HepG2 (cell line): Measurements from ENCODE around the gene TMEM131L.

Experiments used
- CREB1 ChIP-seq, 2 experiments: fragments of 450-650 bp in 1 of 2; IDR thresholded peaks; 2 replicates each; pipeline ENCODE4 v1.6.1; 2016 to 2017; ENCODE audit warnings: control low read depth in 1 of 2, mild to moderate bottlenecking in 1 of 2, missing compliant biosample characterization in 1 of 2, missing genetic modification characterization in 1 of 2
- CTCF ChIP-seq: sonication (generic); formaldehyde crosslinking; IDR thresholded peaks from 2 replicates; pipeline ENCODE4 v1.5.0; 2020; ENCODE audit warnings: mild to moderate bottlenecking, missing genetic modification reagents, moderate library complexity
- JUNB ChIP-seq: sonication (generic); formaldehyde crosslinking; IDR thresholded peaks from 2 replicates; pipeline ENCODE4 v1.8.0; 2022; ENCODE audit warnings: missing genetic modification reagents, mild to moderate bottlenecking, borderline replicate concordance
- KAT8 ChIP-seq: IDR thresholded peaks from 2 replicates; pipeline ENCODE4 v1.6.1; 2016; ENCODE audit warnings: missing genetic modification reagents, missing compliant biosample characterization
- PRDM15 ChIP-seq: sonication (generic); formaldehyde crosslinking; IDR thresholded peaks from 2 replicates; pipeline ENCODE4 v1.4.0; 2020; ENCODE audit warnings: missing genetic modification reagents
- RNF219 ChIP-seq: sonication (generic); formaldehyde crosslinking; IDR thresholded peaks from 2 replicates; pipeline ENCODE4 v1.5.0; 2020; ENCODE audit warnings: mild to moderate bottlenecking, missing genetic modification reagents
- STAT6 ChIP-seq: sonication (generic); formaldehyde crosslinking; IDR thresholded peaks from 2 replicates; pipeline ENCODE4 v1.4.0; 2020; ENCODE audit warnings: missing genetic modification reagents, mild to moderate bottlenecking, borderline replicate concordance

- TF ChIP-seq CREB1 (IDR thresholded peaks at IDR 0.05) (no peak), CREB1 (CRISPR knock-in tag; IDR thresholded peaks at IDR 0.05) (no peak), STAT6 (CRISPR knock-in tag) (no peak), JUNB (CRISPR knock-in tag) (no peak), PRDM15 (no peak), KAT8 (CRISPR knock-in tag) (no peak), RNF219 (CRISPR knock-in tag) (no peak), CTCF (CRISPR knock-in tag) (no peak)
These were observed 218.2 kb downstream of the TMEM131L start, which contains the start of gene TLR2 for GRCh38 chr4:153684182-153684970.
